Measurements from ENCODE around the gene DNAJC8. TPM values are rescaled to one million over a fixed set of nuclear protein-coding genes. Genes with fewer than 3 reads are reported as not detected.
A peak's percentile ranks its signal among the peaks of the same experiment; 100 is the strongest.

Gene DNAJC8
- polyA plus RNA-seq, 4 donors = 62.2 to 96.1 (median 72.3) TPM

DNA sequence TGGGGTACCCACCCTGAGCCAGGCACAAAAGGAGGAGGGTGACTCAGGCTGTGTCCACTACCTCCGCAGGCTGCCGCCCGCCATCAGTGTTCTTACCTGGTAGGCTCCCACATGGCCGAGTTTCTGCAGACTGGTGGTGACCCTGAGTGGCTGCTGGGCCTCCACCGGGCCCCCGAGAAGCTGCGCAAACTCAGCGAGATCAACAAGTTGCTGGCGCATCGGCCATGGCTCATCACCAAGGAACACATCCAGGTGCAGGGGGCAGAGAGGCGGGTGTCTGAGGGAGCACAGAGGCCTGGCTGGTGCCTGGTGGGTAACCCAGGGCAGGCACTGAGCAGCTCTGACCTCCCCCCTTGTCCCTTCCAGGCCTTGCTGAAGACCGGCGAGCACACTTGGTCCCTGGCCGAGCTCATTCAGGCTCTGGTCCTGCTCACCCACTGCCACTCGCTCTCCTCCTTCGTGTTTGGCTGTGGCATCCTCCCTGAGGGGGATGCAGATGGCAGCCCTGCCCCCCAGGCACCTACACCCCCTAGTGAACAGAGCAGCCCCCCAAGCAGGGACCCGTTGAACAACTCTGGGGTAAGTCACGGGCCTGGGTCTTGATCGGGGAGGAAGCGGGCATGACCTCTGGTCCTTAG, 39.5 kb upstream of the DNAJC8 start:
- Histone ChIP-seq H3K27me3 (ENCODE audit: control insufficient read depth in 3 of 3, insufficient read depth in 3 of 3, low read length in 3 of 3) (no peaks in the 10 kb centered on the region), H3K27ac (ENCODE audit: low read depth in 1 of 3, low read length in 2 of 3) (no peak overlapping the region), H3K36me3 (ENCODE audit: control insufficient read depth in 3 of 3, insufficient read depth in 2 of 3, low read depth in 1 of 3, low read length in 3 of 3) (peaks cover 10 to 70% (median 17%) of the 10 kb centered on the region in 3 donors), H3K4me3 (ENCODE audit: low read depth in 1 of 3, low read length in 3 of 3) (no peak overlapping the region), H3K4me1 (ENCODE audit: control insufficient read depth in 3 of 3, insufficient read depth in 2 of 3, low read depth in 1 of 3, low read length in 2 of 3) (peaks cover 0 to 3% (median 0%) of the 10 kb centered on the region in 3 donors), H3K9me3 (ENCODE audit: control insufficient read depth in 2 of 2, insufficient read depth in 1 of 2, low read depth in 1 of 2, low read length in 1 of 2) (no peaks in the 10 kb centered on the region)
- no peak for FAIRE-seq
- no peak for DNase-seq
- WGBS, 3 donors = 94 to 96% (median 96%) methylated on average over 19 to 20 of the region's 20 CpGs

DNA sequence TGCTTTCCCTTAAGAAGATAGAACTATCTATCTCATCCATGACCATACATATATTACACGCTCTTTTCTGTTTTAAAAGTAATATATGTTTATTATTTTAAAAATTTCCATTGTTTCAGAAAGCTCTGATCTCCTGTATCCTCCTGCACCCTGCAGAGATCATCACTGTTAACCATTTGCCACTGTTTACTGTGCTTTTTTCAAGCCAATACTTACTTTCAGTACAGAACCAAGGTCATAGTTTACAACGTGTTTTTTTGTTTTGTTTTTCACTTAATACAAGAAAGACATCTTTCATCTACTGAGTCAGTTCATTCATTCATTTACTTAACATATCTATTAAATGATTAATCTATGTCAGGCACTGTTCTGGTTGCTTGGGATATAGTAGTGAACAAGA, 36.7 kb upstream of the DNAJC8 start:
- no peak overlapping the region for H3K27ac ChIP-seq (ENCODE audit: low read depth in 1 of 3, low read length in 2 of 3)
- H3K9me3 ChIP-seq (ENCODE audit: control insufficient read depth in 2 of 2, insufficient read depth in 1 of 2, low read depth in 1 of 2, low read length in 1 of 2) = no peaks in the 10 kb centered on the region
- FAIRE-seq (no peak), DNase-seq (no peak)
- H3K36me3 ChIP-seq (ENCODE audit: control insufficient read depth in 3 of 3, insufficient read depth in 2 of 3, low read depth in 1 of 3, low read length in 3 of 3) = peaks cover 10 to 47% (median 12%) of the 10 kb centered on the region in 3 donors
- H3K27me3 ChIP-seq (ENCODE audit: control insufficient read depth in 3 of 3, insufficient read depth in 3 of 3, low read length in 3 of 3) = no peaks in the 10 kb centered on the region
- peaks cover 0 to 23% (median 16%) of the 10 kb centered on the region in 3 donors for H3K4me1 ChIP-seq (ENCODE audit: control insufficient read depth in 3 of 3, insufficient read depth in 2 of 3, low read depth in 1 of 3, low read length in 2 of 3)
- 47 to 64% (median 63%) methylated on average over 2 of the region's 2 CpGs for WGBS, 3 donors
- no peak overlapping the region for H3K4me3 ChIP-seq (ENCODE audit: low read depth in 1 of 3, low read length in 3 of 3)

GRCh38 chr1:28267633-28268032, 34.8 kb upstream of the DNAJC8 start:
- no peak for DNase-seq
- FAIRE-seq = no peak
- Histone ChIP-seq H3K27ac (ENCODE audit: low read depth in 1 of 3, low read length in 2 of 3) (no peak overlapping the region), H3K4me3 (ENCODE audit: low read depth in 1 of 3, low read length in 3 of 3) (no peak overlapping the region), H3K27me3 (ENCODE audit: control insufficient read depth in 3 of 3, insufficient read depth in 3 of 3, low read length in 3 of 3) (no peaks in the 10 kb centered on the region), H3K4me1 (ENCODE audit: control insufficient read depth in 3 of 3, insufficient read depth in 2 of 3, low read depth in 1 of 3, low read length in 2 of 3) (peaks cover 3 to 33% (median 16%) of the 10 kb centered on the region in 3 donors), H3K9me3 (ENCODE audit: control insufficient read depth in 2 of 2, insufficient read depth in 1 of 2, low read depth in 1 of 2, low read length in 1 of 2) (no peaks in the 10 kb centered on the region), H3K36me3 (ENCODE audit: control insufficient read depth in 3 of 3, insufficient read depth in 2 of 3, low read depth in 1 of 3, low read length in 3 of 3) (peaks cover 0 to 34% (median 4%) of the 10 kb centered on the region in 3 donors)
- 88 to 94% (median 88%) methylated on average over 2 of the region's 2 CpGs for WGBS, 3 donors

DNA sequence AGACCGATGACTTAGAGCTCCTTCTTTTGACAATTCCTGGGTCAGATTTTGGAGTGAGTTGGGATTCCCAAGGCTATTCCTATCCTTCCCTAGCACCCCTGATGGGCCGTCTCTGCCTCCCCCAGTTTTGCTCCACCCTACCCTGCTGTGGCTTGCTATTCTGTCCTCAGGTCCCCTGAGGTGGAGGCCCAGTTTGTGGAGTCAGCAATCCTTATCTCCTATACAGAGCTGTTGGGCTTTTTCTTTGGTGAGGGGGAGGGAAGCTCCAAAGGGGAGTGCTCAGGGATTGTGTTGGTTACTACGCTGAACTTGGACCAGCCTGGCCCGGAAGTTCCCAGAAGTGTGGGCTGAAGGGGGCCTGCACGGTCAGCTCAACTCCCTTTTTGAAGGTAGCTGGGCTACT, 34.1 kb upstream of the DNAJC8 start:
- 50 to 64% (median 58%) methylated on average over 5 of the region's 5 CpGs for WGBS, 3 donors

DNA sequence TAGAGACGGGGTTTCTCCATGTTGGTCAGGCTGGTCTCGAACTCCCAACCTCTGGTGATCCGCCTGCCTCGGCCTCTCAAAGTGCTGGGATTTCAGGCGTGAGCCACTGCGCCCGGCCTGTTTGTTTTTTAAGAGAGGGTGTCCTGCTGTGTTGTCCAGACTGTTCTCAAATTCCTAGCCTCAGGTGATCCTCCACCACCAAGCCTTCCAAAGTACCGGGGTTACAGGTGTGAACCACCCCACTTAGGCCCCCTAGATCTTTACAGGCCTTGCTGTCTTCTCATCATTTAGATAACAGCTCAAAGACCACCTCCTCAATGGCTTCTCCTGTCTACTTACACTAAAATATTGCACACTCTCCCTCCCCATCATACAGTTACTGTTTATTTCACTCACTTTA, 32.7 kb upstream of the DNAJC8 start:
- WGBS, 3 donors = 91 to 92% (median 92%) methylated on average over 8 of the region's 8 CpGs
- Histone ChIP-seq H3K4me3 (ENCODE audit: low read depth in 1 of 3, low read length in 3 of 3) (no peak overlapping the region), H3K36me3 (ENCODE audit: control insufficient read depth in 3 of 3, insufficient read depth in 2 of 3, low read depth in 1 of 3, low read length in 3 of 3) (peaks cover 0 to 16% (median 0%) of the 10 kb centered on the region in 3 donors), H3K27ac (ENCODE audit: low read depth in 1 of 3, low read length in 2 of 3) (no peak overlapping the region), H3K27me3 (ENCODE audit: control insufficient read depth in 3 of 3, insufficient read depth in 3 of 3, low read length in 3 of 3) (no peaks in the 10 kb centered on the region), H3K4me1 (ENCODE audit: control insufficient read depth in 3 of 3, insufficient read depth in 2 of 3, low read depth in 1 of 3, low read length in 2 of 3) (peaks cover 5 to 41% (median 24%) of the 10 kb centered on the region in 3 donors), H3K9me3 (ENCODE audit: control insufficient read depth in 2 of 2, insufficient read depth in 1 of 2, low read depth in 1 of 2, low read length in 1 of 2) (no peaks in the 10 kb centered on the region)
- no peak for FAIRE-seq
- no peak for DNase-seq

More for the DNA sequence above, 34.1 kb upstream of the DNAJC8 start:
- Histone ChIP-seq H3K27me3 (ENCODE audit: control insufficient read depth in 3 of 3, insufficient read depth in 3 of 3, low read length in 3 of 3) (no peaks in the 10 kb centered on the region), H3K9me3 (ENCODE audit: control insufficient read depth in 2 of 2, insufficient read depth in 1 of 2, low read depth in 1 of 2, low read length in 1 of 2) (no peaks in the 10 kb centered on the region), H3K27ac (ENCODE audit: low read depth in 1 of 3, low read length in 2 of 3) (peak overlapping the region in 1 of 3 donors; percentile 64), H3K4me1 (ENCODE audit: control insufficient read depth in 3 of 3, insufficient read depth in 2 of 3, low read depth in 1 of 3, low read length in 2 of 3) (peaks cover 5 to 37% (median 16%) of the 10 kb centered on the region in 3 donors), H3K36me3 (ENCODE audit: control insufficient read depth in 3 of 3, insufficient read depth in 2 of 3, low read depth in 1 of 3, low read length in 3 of 3) (peaks cover 0 to 27% (median under 1%) of the 10 kb centered on the region in 3 donors), H3K4me3 (ENCODE audit: low read depth in 1 of 3, low read length in 3 of 3) (no peak overlapping the region)
- DNase-seq = peak in 1 of 2 donors; percentile 75
- FAIRE-seq = no peak

GRCh38 chr1:28264897-28265296, 32.1 kb upstream of the DNAJC8 start:
- WGBS, 3 donors = 94 to 100% (median 94%) methylated on average over 1 of the region's 1 CpG
- Histone ChIP-seq H3K4me1 (ENCODE audit: control insufficient read depth in 3 of 3, insufficient read depth in 2 of 3, low read depth in 1 of 3, low read length in 2 of 3) (peaks cover 5 to 41% (median 25%) of the 10 kb centered on the region in 3 donors), H3K27me3 (ENCODE audit: control insufficient read depth in 3 of 3, insufficient read depth in 3 of 3, low read length in 3 of 3) (no peaks in the 10 kb centered on the region), H3K9me3 (ENCODE audit: control insufficient read depth in 2 of 2, insufficient read depth in 1 of 2, low read depth in 1 of 2, low read length in 1 of 2) (no peaks in the 10 kb centered on the region), H3K4me3 (ENCODE audit: low read depth in 1 of 3, low read length in 3 of 3) (no peak overlapping the region), H3K27ac (ENCODE audit: low read depth in 1 of 3, low read length in 2 of 3) (no peak overlapping the region), H3K36me3 (ENCODE audit: control insufficient read depth in 3 of 3, insufficient read depth in 2 of 3, low read depth in 1 of 3, low read length in 3 of 3) (peaks cover 0 to 14% (median 0%) of the 10 kb centered on the region in 3 donors)
- DNase-seq = no peak
- FAIRE-seq = no peak

DNA sequence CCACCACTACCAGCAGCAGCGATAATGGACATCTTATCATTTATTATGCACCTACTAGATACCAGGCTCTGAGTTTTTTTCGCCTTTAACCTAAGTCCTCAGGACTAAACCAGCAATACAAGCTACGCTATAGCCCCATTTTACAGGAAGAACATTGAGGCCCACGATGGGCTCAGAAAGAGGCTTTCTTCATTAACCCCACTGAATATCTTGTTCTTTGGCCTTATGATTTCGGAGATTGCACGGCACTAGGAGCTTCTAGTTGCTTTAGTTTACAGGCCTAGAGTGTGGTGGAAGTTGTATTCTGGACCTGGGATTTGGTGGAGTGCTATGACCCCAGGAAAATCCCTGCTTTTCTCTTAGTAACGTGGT, 28.0 kb upstream of the DNAJC8 start:
- peaks cover 16 to 31% (median 18%) of the 10 kb centered on the region in 3 donors for H3K4me1 ChIP-seq (ENCODE audit: control insufficient read depth in 3 of 3, insufficient read depth in 2 of 3, low read depth in 1 of 3, low read length in 2 of 3)

GRCh38 chr1:28259934-28260802, 27.3 kb upstream of the DNAJC8 start:
- 2 to 3% (median 3%) methylated on average over 53 to 66 of the region's 66 CpGs for WGBS, 3 donors
- Histone ChIP-seq H3K9me3 (ENCODE audit: control insufficient read depth in 2 of 2, insufficient read depth in 1 of 2, low read depth in 1 of 2, low read length in 1 of 2) (no peaks in the 10 kb centered on the region), H3K27ac (ENCODE audit: low read depth in 1 of 3, low read length in 2 of 3) (peak overlapping the region; percentile 81 to 92 (median 91)), H3K36me3 (ENCODE audit: control insufficient read depth in 3 of 3, insufficient read depth in 2 of 3, low read depth in 1 of 3, low read length in 3 of 3) (peaks cover 0 to 4% (median 0%) of the 10 kb centered on the region in 3 donors), H3K4me1 (ENCODE audit: control insufficient read depth in 3 of 3, insufficient read depth in 2 of 3, low read depth in 1 of 3, low read length in 2 of 3) (peaks cover 15 to 31% (median 16%) of the 10 kb centered on the region in 3 donors), H3K4me3 (ENCODE audit: low read depth in 1 of 3, low read length in 3 of 3) (peak overlapping the region; percentile 79 to 98 (median 97)), H3K27me3 (ENCODE audit: control insufficient read depth in 3 of 3, insufficient read depth in 3 of 3, low read length in 3 of 3) (no peaks in the 10 kb centered on the region)
- FAIRE-seq = no peak
- DNase-seq = peak; percentile 66 to 73

More for the DNA sequence above, 28.0 kb upstream of the DNAJC8 start:
- FAIRE-seq (no peak), DNase-seq (peak in 1 of 2 donors; percentile 26)
- Histone ChIP-seq H3K9me3 (ENCODE audit: control insufficient read depth in 2 of 2, insufficient read depth in 1 of 2, low read depth in 1 of 2, low read length in 1 of 2) (no peaks in the 10 kb centered on the region), H3K27me3 (ENCODE audit: control insufficient read depth in 3 of 3, insufficient read depth in 3 of 3, low read length in 3 of 3) (no peaks in the 10 kb centered on the region), H3K27ac (ENCODE audit: low read depth in 1 of 3, low read length in 2 of 3) (no peak overlapping the region), H3K36me3 (ENCODE audit: control insufficient read depth in 3 of 3, insufficient read depth in 2 of 3, low read depth in 1 of 3, low read length in 3 of 3) (peaks cover 0 to 4% (median 0%) of the 10 kb centered on the region in 3 donors), H3K4me3 (ENCODE audit: low read depth in 1 of 3, low read length in 3 of 3) (peak overlapping the region; percentile 79 to 98 (median 97))
- WGBS, 3 donors = 17 to 41% (median 34%) methylated on average over 7 of the region's 7 CpGs

All from small intestine (tissue), 7 donors.